Epithelial cell of esophagus (primary cell): ENCODE results near the gene MAST3.

Experiments
- DNase-seq: peaks from one replicate; pipeline ENCODE4 v3.0.0; 2010; ENCODE audit warnings: low read depth
- H3K4me3 ChIP-seq: 2 replicates; pipeline ENCODE4 v1.5.1; 2011; ENCODE audit warnings: mild to moderate bottlenecking, low read length, control low read depth
- CTCF ChIP-seq: IDR thresholded peaks from 2 replicates; pipeline ENCODE4 v1.5.1; 2011; ENCODE audit warnings: low read depth, mild to moderate bottlenecking, low read length, control low read depth, inconsistent platforms; ENCODE audit not compliant: insufficient read depth; ENCODE audit errors: missing control alignments

The MAST3 gene

GRCh38 chr19:18097217-18097992 is at the start of gene MAST3:
Gene MAST3 (plus strand): TSS chr19:18097778. CDS start chr19:18097793, 15 bp downstream.
- TF ChIP-seq CTCF: no peak
- DNase-seq: peak; percentile 88
- peak within 1 kb of the TSS; percentile 45 for H3K4me3 ChIP-seq

- no peak for TF ChIP-seq CTCF
- no peak for DNase-seq
- no peak overlapping the region for H3K4me3 ChIP-seq
Measured at GRCh38 chr19:18049385-18049784, 48.2 kb upstream of the MAST3 start.

- no peak for TF ChIP-seq CTCF
- DNase-seq: no peak
- H3K4me3 ChIP-seq: no peak overlapping the region
Measured at GRCh38 chr19:18051887-18052286, 45.7 kb upstream of the MAST3 start.

GRCh38 chr19:18053576-18054219 is 43.9 kb upstream of the MAST3 start:
- H3K4me3 ChIP-seq: no peak overlapping the region
- no peak for TF ChIP-seq CTCF
- DNase-seq: peak; percentile 43

- no peak for TF ChIP-seq CTCF
- DNase-seq: no peak
- H3K4me3 ChIP-seq: no peak overlapping the region
Measured at GRCh38 chr19:18055967-18056366, 41.6 kb upstream of the MAST3 start.

- no peak for DNase-seq
- no peak for TF ChIP-seq CTCF
Measured at GRCh38 chr19:18057557-18057956, 40.0 kb upstream of the MAST3 start.

More at GRCh38 chr19:18057557-18057956, 40.0 kb upstream of the MAST3 start:
- no peak overlapping the region for H3K4me3 ChIP-seq
